Fibroblast of upper back skin (primary cell): ENCODE measurements around the gene CPXM2.
A peak's percentile ranks its signal among the peaks of the same experiment; 100 is the strongest.

Experiments
- DNase-seq: peaks from one replicate; pipeline ENCODE4 v3.0.0-alpha.2; 2013

The CPXM2 gene

GRCh38 chr10:123847686-123848432, 43.7 kb downstream of the CPXM2 start:
- peak; percentile 53 for DNase-seq

GRCh38 chr10:123843835-123844234, 47.8 kb downstream of the CPXM2 start:
- no peak for DNase-seq

GRCh38 chr10:123842692-123843385, 48.8 kb downstream of the CPXM2 start:
- no peak for DNase-seq

- no peak for DNase-seq
These were observed 50.0 kb downstream of the CPXM2 start for GRCh38 chr10:123841560-123841959.

GRCh38 chr10:123841115-123841514, 50.5 kb downstream of the CPXM2 start:
- no peak for DNase-seq

- DNase-seq: no peak
These were observed 50.9 kb downstream of the CPXM2 start for GRCh38 chr10:123840714-123841113.

GRCh38 chr10:123838596-123839310, 52.9 kb downstream of the CPXM2 start:
- DNase-seq: no peak

GRCh38 chr10:123837756-123838155, 53.9 kb downstream of the CPXM2 start:
- DNase-seq: no peak

- no peak for DNase-seq
These were observed 55.0 kb downstream of the CPXM2 start for GRCh38 chr10:123836418-123837145.

- no peak for DNase-seq
These were observed 56.0 kb downstream of the CPXM2 start for GRCh38 chr10:123835575-123835974.

GRCh38 chr10:123833170-123833850, 58.3 kb downstream of the CPXM2 start:
- no peak for DNase-seq

GRCh38 chr10:123831259-123831658, 60.3 kb downstream of the CPXM2 start:
- DNase-seq: no peak

GRCh38 chr10:123821136-123821535, 70.5 kb downstream of the CPXM2 start:
- DNase-seq: no peak

- DNase-seq: no peak
These were observed 82.0 kb downstream of the CPXM2 start for GRCh38 chr10:123809632-123810031.

GRCh38 chr10:123808906-123809305, 82.7 kb downstream of the CPXM2 start:
- peak; percentile 89 for DNase-seq

GRCh38 chr10:123808286-123808685, 83.3 kb downstream of the CPXM2 start:
- no peak for DNase-seq

- peak; percentile 6 for DNase-seq
These were observed 84.1 kb downstream of the CPXM2 start for GRCh38 chr10:123807444-123808035.

- DNase-seq: peak; percentile 31
These were observed 86.9 kb downstream of the CPXM2 start for GRCh38 chr10:123804716-123805115.

GRCh38 chr10:123800821-123801220, 90.8 kb downstream of the CPXM2 start:
- DNase-seq: no peak

- peak; percentile 15 for DNase-seq
These were observed 91.3 kb downstream of the CPXM2 start for GRCh38 chr10:123800289-123800688.

- no peak for DNase-seq
These were observed 92.8 kb downstream of the CPXM2 start for GRCh38 chr10:123798856-123799255.

GRCh38 chr10:123797813-123798212, 93.8 kb downstream of the CPXM2 start:
- DNase-seq: no peak
